ENCODE results near the gene UBE2U.

Gene UBE2U

GRCh38 chr1:64203420-64203819 lies at the start of gene UBE2U:
TSS of gene UBE2U (plus strand) at chr1:64203623. CDS start at chr1:64204051, 428 bp downstream.
- H3K36me3 Mint-ChIP-seq (ENCODE audit: low read depth): no peaks in the 10 kb centered on the region
- H3K27me3 Mint-ChIP-seq: peaks cover 18% of the 10 kb centered on the region
- no peak for ATAC-seq

GRCh38 chr1:64155278-64155677 lies 48.1 kb upstream of the UBE2U start:
- H3K9me3 Mint-ChIP-seq: no peaks in the 10 kb centered on the region
- DNase-seq (no peak), ATAC-seq (no peak)
- H3K4me1 Mint-ChIP-seq: peaks cover 3% of the 10 kb centered on the region
- no peaks in the 10 kb centered on the region for H3K36me3 Mint-ChIP-seq (ENCODE audit: low read depth)
- H3K27ac Mint-ChIP-seq: no peak overlapping the region
- peaks cover 4% of the 10 kb centered on the region for H3K27me3 Mint-ChIP-seq
- no peak overlapping the region for H3K4me3 Mint-ChIP-seq

More at GRCh38 chr1:64203420-64203819, at the start of gene UBE2U:
- H3K9me3 Mint-ChIP-seq: no peaks in the 10 kb centered on the region
- no peak within 1 kb of the TSS for H3K27ac Mint-ChIP-seq
- peaks cover 7% of the 10 kb centered on the region for H3K4me1 Mint-ChIP-seq
- no peak within 1 kb of the TSS for H3K4me3 Mint-ChIP-seq
- no peak for DNase-seq

- DNase-seq (no peak), ATAC-seq (no peak)
- Mint-ChIP-seq H3K4me1 (no peaks in the 10 kb centered on the region), H3K36me3 (ENCODE audit: low read depth) (no peaks in the 10 kb centered on the region), H3K9me3 (no peaks in the 10 kb centered on the region), H3K27me3 (peaks cover 9% of the 10 kb centered on the region), H3K27ac (no peak overlapping the region), H3K4me3 (no peak overlapping the region)
Measured at GRCh38 chr1:64161357-64161941, 42.0 kb upstream of the UBE2U start.

GRCh38 chr1:64162151-64162550 lies 41.3 kb upstream of the UBE2U start:
- Mint-ChIP-seq H3K9me3 (no peaks in the 10 kb centered on the region), H3K4me3 (no peak overlapping the region), H3K27ac (no peak overlapping the region), H3K4me1 (no peaks in the 10 kb centered on the region), H3K36me3 (ENCODE audit: low read depth) (no peaks in the 10 kb centered on the region), H3K27me3 (peaks cover 9% of the 10 kb centered on the region)
- DNase-seq (no peak), ATAC-seq (no peak)

- no peaks in the 10 kb centered on the region for H3K36me3 Mint-ChIP-seq (ENCODE audit: low read depth)
- no peak overlapping the region for H3K27ac Mint-ChIP-seq
- DNase-seq (no peak), ATAC-seq (no peak)
- no peaks in the 10 kb centered on the region for H3K4me1 Mint-ChIP-seq
- no peaks in the 10 kb centered on the region for H3K9me3 Mint-ChIP-seq
- H3K4me3 Mint-ChIP-seq: no peak overlapping the region
- H3K27me3 Mint-ChIP-seq: peaks cover 9% of the 10 kb centered on the region
Measured at GRCh38 chr1:64162804-64163203, 40.6 kb upstream of the UBE2U start.

- H3K27ac Mint-ChIP-seq: no peak overlapping the region
- no peaks in the 10 kb centered on the region for H3K4me1 Mint-ChIP-seq
- H3K36me3 Mint-ChIP-seq (ENCODE audit: low read depth): no peaks in the 10 kb centered on the region
- peaks cover 11% of the 10 kb centered on the region for H3K27me3 Mint-ChIP-seq
- no peak for ATAC-seq
- no peak overlapping the region for H3K4me3 Mint-ChIP-seq
- DNase-seq: no peak
- H3K9me3 Mint-ChIP-seq: no peaks in the 10 kb centered on the region
Measured at GRCh38 chr1:64163431-64163830, 40.0 kb upstream of the UBE2U start.

GRCh38 chr1:64163970-64164369 lies 39.5 kb upstream of the UBE2U start:
- DNase-seq: no peak
- no peaks in the 10 kb centered on the region for H3K4me1 Mint-ChIP-seq
- no peak overlapping the region for H3K4me3 Mint-ChIP-seq
- H3K27ac Mint-ChIP-seq: no peak overlapping the region
- peaks cover 11% of the 10 kb centered on the region for H3K27me3 Mint-ChIP-seq
- no peak for ATAC-seq
- H3K36me3 Mint-ChIP-seq (ENCODE audit: low read depth): no peaks in the 10 kb centered on the region
- no peaks in the 10 kb centered on the region for H3K9me3 Mint-ChIP-seq

GRCh38 chr1:64166629-64167028 lies 36.8 kb upstream of the UBE2U start:
- no peak for DNase-seq

GRCh38 chr1:64167176-64167575 lies 36.2 kb upstream of the UBE2U start:
- H3K27ac Mint-ChIP-seq: no peak overlapping the region
- H3K4me1 Mint-ChIP-seq: peaks cover 16% of the 10 kb centered on the region
- H3K9me3 Mint-ChIP-seq: no peaks in the 10 kb centered on the region
- DNase-seq: no peak
- ATAC-seq: no peak
- no peak overlapping the region for H3K4me3 Mint-ChIP-seq
- H3K36me3 Mint-ChIP-seq (ENCODE audit: low read depth): peaks cover 2% of the 10 kb centered on the region
- peaks cover 16% of the 10 kb centered on the region for H3K27me3 Mint-ChIP-seq

More at GRCh38 chr1:64166629-64167028, 36.8 kb upstream of the UBE2U start:
- no peak overlapping the region for H3K27ac Mint-ChIP-seq
- no peak for ATAC-seq
- H3K4me3 Mint-ChIP-seq: no peak overlapping the region
- peaks cover 10% of the 10 kb centered on the region for H3K4me1 Mint-ChIP-seq
- no peaks in the 10 kb centered on the region for H3K9me3 Mint-ChIP-seq
- H3K27me3 Mint-ChIP-seq: peaks cover 16% of the 10 kb centered on the region
- peaks cover 2% of the 10 kb centered on the region for H3K36me3 Mint-ChIP-seq (ENCODE audit: low read depth)

GRCh38 chr1:64171246-64171645 lies 32.2 kb upstream of the UBE2U start:
- Mint-ChIP-seq H3K9me3 (no peaks in the 10 kb centered on the region), H3K4me3 (no peak overlapping the region), H3K27me3 (peaks cover 24% of the 10 kb centered on the region), H3K36me3 (ENCODE audit: low read depth) (peaks cover 2% of the 10 kb centered on the region), H3K27ac (no peak overlapping the region), H3K4me1 (peaks cover 24% of the 10 kb centered on the region)
- DNase-seq (no peak), ATAC-seq (no peak)

GRCh38 chr1:64171797-64172281 lies 31.6 kb upstream of the UBE2U start:
- H3K4me1 Mint-ChIP-seq: peaks cover 28% of the 10 kb centered on the region
- peaks cover 23% of the 10 kb centered on the region for H3K27me3 Mint-ChIP-seq
- H3K27ac Mint-ChIP-seq: peak overlapping the region; percentile 55
- H3K36me3 Mint-ChIP-seq (ENCODE audit: low read depth): peaks cover 2% of the 10 kb centered on the region
- no peak for DNase-seq
- H3K9me3 Mint-ChIP-seq: no peaks in the 10 kb centered on the region
- H3K4me3 Mint-ChIP-seq: peak overlapping the region; percentile 13
- ATAC-seq: peak; percentile 91

- Mint-ChIP-seq H3K27ac (no peak overlapping the region), H3K27me3 (peaks cover 23% of the 10 kb centered on the region), H3K36me3 (ENCODE audit: low read depth) (peaks cover 2% of the 10 kb centered on the region), H3K4me1 (peaks cover 28% of the 10 kb centered on the region), H3K4me3 (no peak overlapping the region), H3K9me3 (no peaks in the 10 kb centered on the region)
- ATAC-seq (no peak), DNase-seq (no peak)
Measured at GRCh38 chr1:64172458-64172983, 30.9 kb upstream of the UBE2U start.

GRCh38 chr1:64173336-64173940 lies 30.0 kb upstream of the UBE2U start:
- peaks cover 20% of the 10 kb centered on the region for H3K27me3 Mint-ChIP-seq
- H3K9me3 Mint-ChIP-seq: no peaks in the 10 kb centered on the region
- H3K4me3 Mint-ChIP-seq: no peak overlapping the region
- H3K27ac Mint-ChIP-seq: no peak overlapping the region
- DNase-seq (no peak), ATAC-seq (no peak)
- H3K4me1 Mint-ChIP-seq: peaks cover 28% of the 10 kb centered on the region
- H3K36me3 Mint-ChIP-seq (ENCODE audit: low read depth): peaks cover 2% of the 10 kb centered on the region

- ATAC-seq: no peak
- no peaks in the 10 kb centered on the region for H3K9me3 Mint-ChIP-seq
- no peak overlapping the region for H3K4me3 Mint-ChIP-seq
- no peak for DNase-seq
- H3K27ac Mint-ChIP-seq: no peak overlapping the region
- peaks cover 2% of the 10 kb centered on the region for H3K36me3 Mint-ChIP-seq (ENCODE audit: low read depth)
- peaks cover 16% of the 10 kb centered on the region for H3K27me3 Mint-ChIP-seq
- H3K4me1 Mint-ChIP-seq: peaks cover 27% of the 10 kb centered on the region
Measured at GRCh38 chr1:64175639-64176038, 27.8 kb upstream of the UBE2U start.

GRCh38 chr1:64176659-64177058 lies 26.8 kb upstream of the UBE2U start:
- no peak overlapping the region for H3K27ac Mint-ChIP-seq
- H3K27me3 Mint-ChIP-seq: peaks cover 12% of the 10 kb centered on the region
- peaks cover 17% of the 10 kb centered on the region for H3K4me1 Mint-ChIP-seq
- H3K36me3 Mint-ChIP-seq (ENCODE audit: low read depth): no peaks in the 10 kb centered on the region
- ATAC-seq: no peak
- no peak for DNase-seq
- H3K4me3 Mint-ChIP-seq: no peak overlapping the region
- H3K9me3 Mint-ChIP-seq: no peaks in the 10 kb centered on the region
